ENCODE results near the gene FNBP1.
A peak's percentile ranks its signal among the peaks of the same experiment; 100 is the strongest.
"Not testable (repeated sequence)": the region's sequence is repeated elsewhere in the genome, so short reads cannot be mapped to it uniquely, and the experiment has no call there.

Gene FNBP1

DNA sequence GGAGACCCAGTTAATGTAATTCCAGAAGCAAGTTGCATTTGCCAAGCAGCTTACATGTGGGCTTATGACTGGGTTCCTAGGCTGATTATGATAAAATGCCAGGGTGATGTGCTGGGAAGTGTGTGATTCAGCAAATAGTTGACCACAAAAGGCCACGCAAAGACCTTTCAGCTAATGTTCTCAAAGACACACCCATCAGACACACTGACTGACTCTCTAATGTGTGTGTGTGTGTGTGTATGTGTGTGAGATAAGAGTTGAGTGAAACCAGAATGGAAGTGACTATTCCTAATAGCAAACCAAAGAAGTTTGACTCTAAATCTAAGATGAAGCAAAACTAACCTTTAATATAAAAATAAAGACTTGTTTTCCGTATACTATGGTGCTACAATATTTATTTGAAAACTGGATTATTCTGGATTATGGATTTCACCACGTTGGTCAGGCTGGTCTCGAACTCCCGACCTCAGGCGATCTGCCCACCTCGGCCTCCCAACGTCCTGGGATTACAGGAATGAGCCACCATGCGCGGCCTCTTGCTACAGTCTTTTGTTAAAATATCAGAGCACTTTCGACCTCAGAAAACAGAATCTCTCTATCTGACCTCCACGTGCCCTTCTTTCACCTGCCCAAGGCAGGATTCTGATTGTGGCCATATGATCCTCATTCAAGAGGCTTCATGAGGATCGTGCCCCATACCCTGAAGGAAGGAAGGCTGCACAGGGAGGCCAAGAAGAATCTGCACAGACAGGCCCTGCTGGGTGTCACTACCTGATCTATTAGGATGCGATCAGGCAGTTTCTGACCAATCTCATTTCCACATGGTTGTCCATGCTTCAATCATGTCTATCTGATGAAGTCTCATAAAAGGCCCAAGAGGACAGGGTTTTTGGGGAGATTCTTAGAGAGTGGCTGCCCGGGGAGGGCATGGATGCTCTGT is 132.1 kb downstream of the FNBP1 start:
- peak; percentile 92 for DNase-seq

DNA sequence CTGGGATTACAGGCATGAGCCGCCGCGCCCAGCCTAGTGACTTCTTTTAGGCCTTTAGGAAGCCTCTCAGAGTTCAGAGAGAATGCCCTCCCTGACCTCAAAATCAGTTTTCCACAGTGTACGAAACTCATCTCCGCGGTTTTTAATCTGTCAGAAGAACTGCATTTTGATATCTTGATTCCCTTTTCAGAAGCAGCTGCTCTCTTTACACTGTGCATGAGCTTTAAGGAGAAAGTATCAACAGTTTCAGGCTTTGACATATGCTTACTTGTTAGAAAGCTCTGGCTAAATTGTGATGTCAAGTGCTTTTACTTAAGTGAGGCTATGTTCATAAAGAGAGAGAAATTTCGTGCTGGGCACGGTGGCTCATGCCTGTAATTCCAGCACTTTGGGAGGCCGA is 133.1 kb downstream of the FNBP1 start:
- no peak for DNase-seq

DNA sequence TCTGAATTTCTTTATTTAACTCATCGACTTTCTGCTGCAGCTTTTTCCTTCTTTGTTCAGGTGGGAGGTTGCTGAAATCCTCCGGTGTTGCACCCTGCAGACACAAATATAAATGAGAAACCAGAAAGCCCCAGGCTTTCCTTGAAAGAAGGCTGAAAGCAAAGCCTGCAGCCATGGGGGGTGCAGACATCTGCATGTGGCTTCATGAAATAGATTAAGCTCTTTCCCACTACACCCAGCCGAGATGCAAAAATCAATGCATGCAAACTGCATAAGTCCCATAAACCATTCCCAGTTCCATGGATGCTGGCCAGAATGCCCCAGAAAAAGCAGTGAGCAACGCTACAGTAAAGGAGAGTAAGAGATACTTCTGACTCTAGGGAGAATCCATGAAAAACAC is 134.1 kb downstream of the FNBP1 start:
- DNase-seq, result no peak

DNA sequence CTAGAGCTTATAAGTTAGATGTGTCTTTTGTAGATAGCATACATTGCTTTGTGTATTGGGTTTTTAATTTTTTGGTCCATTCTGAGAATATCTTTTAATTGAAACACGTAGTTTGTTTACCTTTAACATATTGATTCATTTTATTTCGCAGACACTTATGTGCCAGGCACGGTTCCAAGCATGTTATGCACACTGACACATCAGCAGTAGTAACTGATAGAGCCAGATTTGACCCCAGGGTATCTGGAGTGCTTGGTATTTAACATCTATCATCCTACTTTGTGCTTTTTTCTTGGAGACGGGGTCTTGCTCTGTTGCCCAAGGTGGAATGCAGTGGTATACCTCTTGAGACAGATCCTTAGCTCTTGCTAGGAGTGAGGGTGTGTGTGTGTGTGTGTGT is 135.8 kb downstream of the FNBP1 start:
- DNase-seq, result no peak

DNA sequence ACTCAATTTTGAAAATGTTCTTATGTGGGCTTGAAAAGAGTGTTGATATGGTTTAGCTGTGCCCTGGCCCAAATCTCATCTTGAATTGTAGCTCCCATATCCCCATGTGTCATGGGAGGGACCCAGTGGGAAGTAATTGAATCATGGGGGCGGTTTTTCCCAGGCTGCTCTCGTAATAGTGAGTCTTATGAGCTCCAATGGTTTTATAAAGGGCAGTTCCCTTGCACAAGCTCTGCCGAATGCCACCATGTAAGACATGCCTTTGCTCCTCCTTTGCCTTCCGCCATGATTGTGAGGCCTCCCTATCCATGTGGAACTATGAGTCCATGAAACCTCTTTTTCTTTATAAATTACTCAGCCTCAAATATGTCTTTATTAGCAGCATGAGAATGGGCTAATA is 136.7 kb downstream of the FNBP1 start:
- DNase-seq, result peak; percentile 70

DNA sequence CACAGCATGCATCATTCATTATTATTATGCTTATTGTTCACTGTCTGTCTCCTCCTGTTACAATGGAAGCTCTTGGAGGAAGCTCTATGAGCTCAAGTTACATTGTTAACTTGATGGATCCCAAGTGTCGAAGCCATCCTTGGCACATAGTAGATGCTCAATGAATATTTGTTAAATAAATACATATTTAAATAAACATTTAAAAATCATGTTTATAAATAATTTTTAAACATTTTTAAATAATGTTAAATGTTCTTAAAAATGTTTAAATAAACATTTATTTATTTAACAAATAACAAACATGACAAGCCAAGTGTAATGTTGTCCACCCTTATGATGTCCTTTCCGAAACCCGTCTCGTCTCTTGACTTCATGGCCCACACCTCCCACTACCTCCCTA is 138.3 kb downstream of the FNBP1 start:
- DNase-seq, result no peak

DNA sequence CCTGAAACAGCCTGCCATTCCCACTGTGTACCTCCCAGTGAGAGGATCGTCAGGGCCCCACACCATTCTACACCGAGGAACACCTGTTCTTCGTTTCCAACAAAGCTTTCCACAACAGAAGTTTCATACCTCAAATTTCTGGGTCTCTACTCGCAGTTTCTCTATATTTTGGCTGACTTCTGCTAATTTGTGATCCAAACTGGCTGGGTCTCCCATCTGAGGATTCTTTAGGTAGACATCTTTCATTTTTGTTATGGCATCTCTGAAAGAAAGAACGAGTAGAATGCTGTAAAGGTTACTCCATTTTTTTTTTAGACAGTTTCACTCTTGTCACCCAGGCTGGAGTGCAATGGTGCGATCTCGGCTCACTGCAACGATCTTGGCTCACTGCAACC is 140.3 kb downstream of the FNBP1 start:
- no peak for DNase-seq

DNA sequence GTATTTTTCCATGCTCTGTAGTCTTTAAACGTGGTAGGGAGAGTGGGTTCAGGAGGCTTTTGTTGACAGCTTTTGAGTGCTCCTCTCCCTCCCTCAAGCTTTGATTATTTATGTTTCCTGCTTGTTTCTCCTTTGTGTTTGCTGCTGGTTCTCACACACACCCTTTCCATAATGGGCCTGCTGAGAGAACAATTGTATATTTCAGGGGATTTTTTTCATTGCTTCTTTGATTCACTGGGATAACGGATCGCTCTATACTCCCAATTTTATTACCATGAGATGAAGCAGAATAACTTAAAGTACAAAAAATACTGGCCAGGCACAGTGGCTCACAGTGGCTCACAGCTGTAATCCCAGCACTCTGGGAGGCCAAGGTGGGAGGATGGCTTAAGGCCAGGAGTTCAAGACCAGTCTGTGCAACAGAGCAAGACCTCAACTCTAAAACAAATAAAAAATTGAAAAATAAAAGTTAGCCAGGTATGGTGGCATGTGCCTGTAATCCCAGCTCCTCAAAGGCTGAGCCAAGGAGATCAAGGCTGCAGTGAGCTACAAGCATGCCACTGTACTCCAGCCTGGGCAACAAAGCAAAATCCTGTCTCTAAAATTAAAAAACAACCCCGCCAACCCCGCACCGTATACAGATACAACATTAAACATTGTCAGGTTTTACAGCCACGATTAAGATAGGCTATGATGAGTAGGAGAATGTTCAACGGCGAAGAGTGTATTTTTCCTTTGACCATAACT is 140.8 kb downstream of the FNBP1 start:
- no peak for DNase-seq

DNA sequence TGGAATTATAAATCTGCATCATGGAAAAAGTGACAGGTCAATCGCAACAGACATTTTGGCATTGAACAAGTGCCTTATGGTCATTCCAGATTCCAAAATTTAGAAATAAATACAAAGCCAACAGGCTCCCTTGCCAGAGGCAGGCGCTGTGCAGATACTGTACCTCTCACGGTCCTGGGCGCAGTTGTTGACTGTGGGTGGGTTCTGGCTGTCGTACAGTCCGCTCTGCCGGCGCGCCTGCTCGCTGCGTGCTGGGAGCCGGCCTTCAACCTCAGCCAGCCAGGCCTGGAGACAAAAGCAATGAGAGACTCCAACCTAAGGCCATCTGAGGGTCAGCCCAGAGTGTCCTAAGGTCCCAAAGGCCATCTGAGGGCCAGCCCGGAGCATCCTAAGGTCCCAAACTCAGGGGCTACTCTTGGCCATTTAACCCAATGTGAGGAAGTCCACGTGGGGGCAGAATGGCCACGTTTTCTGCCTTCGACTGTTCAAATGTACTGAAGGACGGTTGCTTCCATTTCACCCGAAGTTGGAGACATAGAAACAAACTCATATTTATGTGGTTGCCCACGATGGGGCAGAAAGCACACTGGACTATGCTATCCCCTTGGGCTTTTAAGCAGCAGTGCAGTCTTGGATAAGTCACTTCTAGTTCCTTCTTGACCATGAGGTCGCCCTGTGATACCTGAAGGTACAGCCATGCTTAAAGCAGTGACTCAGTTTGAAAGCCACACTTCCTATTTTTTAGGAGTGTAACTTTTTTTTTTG is 142.5 kb downstream of the FNBP1 start:
- DNase-seq, result peak; percentile 73

DNA sequence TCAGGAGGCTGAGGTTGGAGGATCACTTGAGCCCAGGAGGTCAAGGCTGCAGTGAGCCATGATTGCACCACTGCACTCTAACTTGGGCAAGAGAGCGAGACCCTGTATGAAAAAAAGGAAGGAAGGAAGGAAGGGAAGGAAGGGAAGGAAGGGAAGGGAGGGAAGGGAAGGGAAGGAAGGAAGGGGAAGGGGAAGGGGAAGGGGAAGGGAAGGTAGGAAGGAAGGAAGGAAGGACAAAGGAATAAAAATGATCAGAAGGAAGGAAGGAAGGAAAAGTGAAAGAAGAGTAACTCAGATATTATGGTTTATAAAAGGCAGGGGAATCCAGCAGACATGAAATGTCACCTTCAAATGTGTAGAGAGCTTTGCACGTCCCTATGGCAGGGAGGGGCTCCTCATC is 143.4 kb downstream of the FNBP1 start:
- no peak for DNase-seq

DNA sequence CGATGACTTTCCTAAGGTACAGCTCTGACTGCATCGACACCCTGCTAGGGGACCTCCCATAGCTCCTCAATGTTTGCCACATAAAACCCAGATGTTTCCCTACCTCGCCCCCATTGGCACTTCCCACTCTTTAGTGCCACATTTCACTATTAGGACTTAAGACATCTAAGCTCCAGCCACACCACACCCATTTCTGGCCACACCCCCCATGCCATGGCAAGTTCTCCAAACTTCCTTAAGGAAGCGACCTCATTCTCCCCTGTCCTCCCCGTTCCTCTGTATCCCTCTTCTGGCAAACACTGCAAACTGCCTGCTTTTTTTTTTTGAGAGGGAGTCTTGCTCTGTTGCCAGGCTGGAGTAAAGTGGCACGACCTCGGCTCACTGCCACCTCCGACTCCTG is 144.8 kb downstream of the FNBP1 start:
- peak; percentile 71 for DNase-seq

DNA sequence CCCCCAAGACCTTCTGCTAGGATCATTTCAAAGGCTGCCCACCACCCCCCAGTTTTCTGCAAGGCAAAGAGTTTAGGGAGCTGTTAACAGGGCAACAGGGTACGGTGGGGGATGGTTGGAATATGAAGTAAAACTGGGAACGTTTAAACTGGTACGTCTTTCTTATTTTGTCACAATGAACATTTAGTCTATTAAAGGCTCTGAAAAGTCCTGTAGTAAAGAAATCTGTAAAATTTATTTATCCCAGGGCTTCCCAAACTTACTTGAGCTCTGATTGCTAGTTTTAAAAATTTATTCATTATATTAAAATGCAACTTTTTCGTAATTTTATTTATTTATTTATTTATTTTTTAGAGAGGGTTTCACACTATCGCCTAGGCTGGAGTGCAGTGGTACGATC is 145.7 kb downstream of the FNBP1 start:
- no peak for DNase-seq

DNA sequence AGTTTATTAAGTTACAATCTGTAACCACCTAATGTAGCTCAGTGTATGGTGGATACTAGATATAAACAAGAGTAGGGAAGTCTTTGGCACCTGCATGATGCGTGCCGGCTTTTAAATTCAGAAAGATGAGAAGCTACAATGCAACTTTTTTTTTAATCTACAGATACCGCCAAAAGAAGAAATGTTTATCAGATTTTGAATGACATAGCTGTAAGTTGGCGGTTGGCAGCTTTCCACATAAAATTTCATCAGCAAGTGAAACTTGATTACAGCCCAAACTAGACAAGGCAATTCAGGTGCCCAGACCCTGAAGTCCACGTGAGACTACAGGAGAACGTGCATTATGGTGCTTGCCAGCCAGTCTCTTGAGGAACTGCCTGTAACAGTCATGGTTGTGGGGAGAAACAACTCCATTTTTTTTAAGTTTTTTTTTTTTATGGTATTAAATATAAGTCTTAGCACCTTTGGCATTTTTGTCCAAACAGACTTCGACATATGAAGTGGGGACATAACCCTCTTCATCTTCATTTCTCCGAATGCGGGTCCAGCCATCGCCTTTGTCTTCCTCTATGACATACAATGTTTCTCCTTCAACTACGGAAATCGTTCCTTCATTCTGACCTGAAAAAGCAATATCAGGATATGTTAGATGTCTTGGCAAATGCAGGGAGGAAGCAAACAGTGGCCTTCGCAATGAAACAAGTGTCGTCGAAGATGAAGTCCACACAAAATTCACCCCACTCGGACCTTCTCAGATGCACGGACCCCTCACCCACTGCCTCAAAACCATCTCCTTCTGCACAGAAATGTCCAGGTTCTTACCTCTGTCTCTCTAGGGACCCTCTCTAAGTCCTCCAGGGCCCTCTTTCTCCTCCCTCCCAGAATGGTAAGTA is 147.4 kb downstream of the FNBP1 start:
- DNase-seq, result no peak

DNA sequence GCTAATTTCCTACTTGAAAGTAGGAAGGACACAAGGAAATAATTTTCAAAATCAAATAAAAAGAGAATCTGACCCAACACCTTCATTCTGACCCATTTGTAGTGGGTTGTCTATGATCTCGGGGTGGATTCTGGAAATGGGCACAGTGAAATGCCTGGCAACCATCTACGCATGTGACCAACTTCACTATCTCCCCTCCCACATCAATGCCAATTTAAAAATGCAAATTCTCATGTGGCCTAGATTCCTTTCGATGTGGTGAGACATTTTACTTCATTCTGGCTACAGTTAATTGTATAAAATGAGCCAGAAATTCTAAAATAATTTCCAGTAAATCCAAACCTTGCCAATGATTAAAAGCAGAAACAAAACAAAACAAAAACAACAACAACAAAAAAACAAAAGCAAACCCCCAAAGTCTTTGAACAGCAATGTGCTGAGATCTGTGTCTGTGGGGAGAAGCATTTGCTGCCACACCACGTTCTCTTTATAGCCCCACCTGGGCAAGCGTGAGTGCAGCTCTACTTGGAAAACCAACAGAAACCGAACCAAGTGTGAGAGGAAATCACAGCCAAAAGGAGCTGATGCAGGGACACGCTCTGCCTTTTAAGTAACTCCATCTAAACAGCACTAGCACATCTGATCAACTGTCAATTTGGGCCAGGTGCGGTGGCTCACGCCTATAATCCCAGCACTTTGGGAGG is 148.7 kb downstream of the FNBP1 start:
- no peak for DNase-seq

DNA sequence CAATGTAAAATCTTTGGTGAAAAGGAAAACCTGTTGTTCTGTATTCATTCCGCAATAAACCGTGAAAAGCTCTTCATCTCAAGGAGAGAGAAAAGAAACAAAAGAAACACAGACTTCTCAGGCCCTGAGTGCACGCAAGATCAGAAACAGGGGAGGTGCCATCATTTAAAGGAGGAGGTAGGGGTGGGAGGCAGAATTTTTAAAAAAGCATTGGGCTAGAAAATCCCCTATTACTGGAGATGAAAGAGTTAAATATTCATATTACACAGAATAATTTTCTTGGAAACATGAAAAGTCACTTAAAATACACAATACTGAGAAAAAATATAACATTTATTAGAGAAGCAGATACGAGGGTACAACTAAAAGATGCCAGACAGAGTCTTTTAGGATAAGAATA is 151.4 kb downstream of the FNBP1 start:
- no peak for DNase-seq

DNA sequence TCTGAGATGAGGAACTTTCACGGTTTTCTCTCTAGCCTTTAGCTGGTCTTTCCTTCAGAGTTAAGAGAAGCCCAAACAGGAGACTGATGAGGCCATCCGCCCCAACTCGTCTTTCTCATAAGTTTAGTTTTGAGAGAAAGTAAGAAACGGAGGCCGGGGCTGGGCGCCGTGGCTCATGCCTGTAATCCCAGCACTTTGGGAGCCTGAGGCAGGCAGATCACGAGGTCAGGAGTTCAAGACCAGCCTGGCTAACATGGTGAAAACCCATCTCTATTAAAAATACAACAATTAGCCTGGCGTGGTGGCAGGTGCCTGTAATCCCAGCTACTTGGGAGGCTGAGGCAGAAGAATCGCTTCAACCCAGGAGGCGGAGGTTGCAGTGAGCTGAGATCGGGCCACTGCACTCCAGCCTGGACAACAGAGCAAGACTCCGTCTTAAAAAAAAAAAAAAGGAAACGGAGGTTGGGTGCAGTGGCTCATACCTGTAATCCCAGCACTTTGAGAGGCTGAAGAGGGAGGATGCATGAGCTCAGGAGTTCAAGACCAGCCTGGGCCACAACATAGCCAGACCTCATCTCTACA is 152.2 kb downstream of the FNBP1 start:
- DNase-seq, result not testable (repeated sequence)

DNA sequence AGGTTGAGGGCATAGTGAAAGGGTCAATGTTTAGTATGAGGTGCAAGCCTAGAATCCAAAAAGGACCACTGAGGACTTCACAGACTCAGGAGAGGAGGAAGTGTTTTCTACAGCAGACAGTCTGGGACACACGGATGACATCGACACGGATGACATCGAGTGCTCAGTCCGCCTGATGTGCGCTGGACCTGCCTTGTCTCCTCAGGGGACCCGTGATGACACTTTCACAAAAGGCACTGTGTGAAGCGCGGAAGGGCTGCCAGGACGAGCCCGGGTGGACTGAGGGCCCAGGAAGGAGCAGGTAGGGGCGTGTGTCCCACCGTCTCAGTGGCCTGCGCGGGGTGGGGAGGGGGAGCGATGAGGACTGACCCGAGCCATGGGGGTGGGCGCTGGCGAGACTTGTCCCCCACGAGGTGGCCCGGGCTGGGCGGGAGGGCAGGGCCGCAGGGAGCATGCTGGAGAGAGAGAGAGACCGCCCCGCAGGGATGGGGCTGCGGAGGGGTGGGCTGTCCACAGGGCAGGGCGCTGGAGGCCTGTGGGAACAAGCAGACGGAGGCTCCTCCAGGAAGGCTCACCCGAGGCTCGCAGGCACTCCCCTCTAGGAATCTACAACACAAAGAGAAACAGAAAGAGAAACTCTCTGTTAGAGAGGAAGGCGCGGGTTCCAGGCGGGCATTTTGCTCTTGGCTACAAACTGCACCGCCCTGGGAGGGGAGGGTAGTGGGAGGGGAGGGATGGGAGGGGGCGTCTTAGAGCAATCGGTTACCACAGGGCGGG is 152.9 kb downstream of the FNBP1 start:
- DNase-seq, result peak; percentile 94

DNA sequence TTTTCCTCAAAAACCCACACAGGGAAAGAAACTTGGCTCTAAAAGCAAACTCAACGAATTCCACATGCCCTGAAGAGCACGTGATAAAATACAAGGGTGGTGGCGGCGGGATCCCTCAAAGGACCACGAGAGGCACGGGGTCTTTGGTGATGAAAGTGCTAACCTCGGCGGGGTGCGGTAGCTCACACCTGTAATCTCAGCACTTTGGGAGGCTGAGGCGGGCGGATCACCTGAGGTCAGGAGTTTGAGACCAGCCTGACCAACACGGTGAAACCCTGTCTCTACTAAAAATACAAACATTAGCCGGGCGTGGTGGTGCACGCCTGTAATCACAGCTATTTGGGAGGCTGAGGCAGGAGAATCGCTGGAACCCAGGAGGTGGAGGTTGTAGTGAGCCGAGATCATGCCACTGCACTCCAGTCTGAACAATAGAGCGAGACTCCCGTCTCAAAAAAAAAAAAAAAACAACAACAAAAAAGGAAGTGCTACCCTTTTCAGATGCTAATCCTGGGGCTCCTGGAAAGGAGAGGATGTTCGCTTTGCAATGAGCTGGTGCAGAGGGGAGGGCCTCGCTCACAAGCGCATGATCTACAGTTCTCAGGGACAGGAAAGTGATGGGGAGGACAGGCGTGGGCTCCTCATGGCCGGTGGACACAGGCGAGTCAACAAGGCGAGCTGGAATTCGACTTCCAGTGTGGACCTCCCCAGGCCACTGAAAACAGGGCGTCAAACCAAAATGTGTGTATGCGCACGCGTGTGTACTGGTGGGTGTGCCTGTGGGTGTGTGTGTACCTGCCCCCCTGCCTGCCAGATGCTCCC is 153.7 kb downstream of the FNBP1 start:
- DNase-seq, result peak; percentile 55

DNA sequence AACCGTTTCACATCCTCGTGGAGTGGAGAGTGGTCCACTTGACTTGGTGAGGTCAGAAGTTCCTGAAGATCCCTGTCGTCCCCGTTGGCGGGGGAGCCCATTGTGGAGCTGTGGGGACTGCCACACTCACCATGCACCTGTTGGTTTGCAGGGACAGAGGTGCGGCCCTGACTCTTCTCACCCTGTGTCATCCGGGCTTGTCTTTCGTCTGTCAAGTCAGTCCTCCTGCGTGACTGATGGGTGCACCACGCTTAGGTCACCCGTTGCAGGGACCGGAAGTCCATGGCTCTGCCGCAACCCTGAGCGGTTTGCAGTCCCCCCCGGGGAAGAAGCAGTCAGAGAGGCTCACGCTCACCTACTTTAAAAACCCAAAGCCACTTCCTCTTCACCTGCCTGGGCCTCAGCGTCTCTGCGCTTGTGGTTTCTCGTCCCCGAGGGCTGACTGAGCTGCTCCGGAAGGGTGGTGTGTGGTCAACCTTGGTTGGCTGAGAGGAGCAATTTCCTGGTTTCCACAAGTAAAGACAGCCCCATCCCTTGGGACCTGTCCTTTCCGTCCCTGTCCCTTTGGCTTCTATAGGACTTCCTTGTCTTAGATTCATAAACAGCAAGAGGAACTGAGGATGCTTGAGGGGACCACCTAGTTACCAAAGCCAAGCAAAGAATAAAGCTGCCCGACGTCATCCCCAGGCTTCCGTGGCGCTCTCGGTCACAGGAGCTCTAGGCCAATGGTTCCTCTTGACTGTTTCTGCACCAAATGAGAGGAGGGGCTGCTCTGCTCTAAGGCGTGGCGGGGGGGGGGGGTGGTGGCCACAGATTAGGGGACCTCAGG is 154.5 kb downstream of the FNBP1 start:
- peak; percentile 78 for DNase-seq
